Activated T-cell treated with anti-CD3 and anti-CD28 coated beads for 48 hours (primary cell): ENCODE results near the gene ARHGEF16.

Experiments used
- DNase-seq: peaks from one replicate; pipeline ENCODE4 v3.0.0-alpha.2; 2020; ENCODE audit warnings: low read depth

ARHGEF16 gene

GRCh38 chr1:3468236-3469103, 14.0 kb downstream of the ARHGEF16 start:
- no peak for DNase-seq

GRCh38 chr1:3469104-3469848, 14.8 kb downstream of the ARHGEF16 start:
- no peak for DNase-seq

GRCh38 chr1:3469849-3470649, 15.6 kb downstream of the ARHGEF16 start:
- DNase-seq, result no peak

- DNase-seq, result no peak
Measured at GRCh38 chr1:3470650-3471355, 16.3 kb downstream of the ARHGEF16 start.

- no peak for DNase-seq
Measured at GRCh38 chr1:3471356-3472087, 17.1 kb downstream of the ARHGEF16 start.

- no peak for DNase-seq
Measured at GRCh38 chr1:3472088-3472850, 17.8 kb downstream of the ARHGEF16 start.

- DNase-seq, result no peak
Measured at GRCh38 chr1:3472906-3473305, 18.4 kb downstream of the ARHGEF16 start.

GRCh38 chr1:3473381-3473844, 18.9 kb downstream of the ARHGEF16 start:
- no peak for DNase-seq

GRCh38 chr1:3474016-3474415, 19.6 kb downstream of the ARHGEF16 start:
- DNase-seq, result no peak

GRCh38 chr1:3474421-3474820, 20.0 kb downstream of the ARHGEF16 start:
- no peak for DNase-seq

GRCh38 chr1:3475839-3476573, 21.5 kb downstream of the ARHGEF16 start:
- DNase-seq, result no peak

GRCh38 chr1:3476666-3477065, 22.2 kb downstream of the ARHGEF16 start:
- DNase-seq, result no peak

- DNase-seq, result no peak
Measured at GRCh38 chr1:3477241-3477995, 23.0 kb downstream of the ARHGEF16 start.

GRCh38 chr1:3478187-3478586, 23.7 kb downstream of the ARHGEF16 start:
- DNase-seq, result no peak

- DNase-seq, result no peak
Measured at GRCh38 chr1:3479511-3480368, 25.3 kb downstream of the ARHGEF16 start.

GRCh38 chr1:3480369-3480719, 25.9 kb downstream of the ARHGEF16 start:
- DNase-seq, result no peak

GRCh38 chr1:3481046-3481445, 26.6 kb downstream of the ARHGEF16 start:
- no peak for DNase-seq

- DNase-seq, result no peak
Measured at GRCh38 chr1:3481836-3482375, 27.4 kb downstream of the ARHGEF16 start.
